A673 (cell line): ENCODE results near the gene ITGB2.

Experiments used
- EZH2 ChIP-seq: fragments of 200-600 bp; sonication (generic); IDR thresholded peaks from 2 replicates; pipeline ENCODE4 v1.6.1; 2017; ENCODE audit warnings: borderline replicate concordance, low read depth, mild to moderate bottlenecking, mixed read lengths, antibody characterized with exemption, low read length; ENCODE audit not compliant: poor library complexity, severe bottlenecking
- TF ChIP-seq, protein P1 (sequence below): fragments of 300-800, 200-600 bp; sonication (generic); conservative IDR thresholded peaks from 2 replicates; pipeline ENCODE4 v1.5.1; 2017; ENCODE audit warnings: low read depth, mild to moderate bottlenecking, antibody characterized with exemption, low read length, moderate library complexity, mixed read lengths

DNA sequence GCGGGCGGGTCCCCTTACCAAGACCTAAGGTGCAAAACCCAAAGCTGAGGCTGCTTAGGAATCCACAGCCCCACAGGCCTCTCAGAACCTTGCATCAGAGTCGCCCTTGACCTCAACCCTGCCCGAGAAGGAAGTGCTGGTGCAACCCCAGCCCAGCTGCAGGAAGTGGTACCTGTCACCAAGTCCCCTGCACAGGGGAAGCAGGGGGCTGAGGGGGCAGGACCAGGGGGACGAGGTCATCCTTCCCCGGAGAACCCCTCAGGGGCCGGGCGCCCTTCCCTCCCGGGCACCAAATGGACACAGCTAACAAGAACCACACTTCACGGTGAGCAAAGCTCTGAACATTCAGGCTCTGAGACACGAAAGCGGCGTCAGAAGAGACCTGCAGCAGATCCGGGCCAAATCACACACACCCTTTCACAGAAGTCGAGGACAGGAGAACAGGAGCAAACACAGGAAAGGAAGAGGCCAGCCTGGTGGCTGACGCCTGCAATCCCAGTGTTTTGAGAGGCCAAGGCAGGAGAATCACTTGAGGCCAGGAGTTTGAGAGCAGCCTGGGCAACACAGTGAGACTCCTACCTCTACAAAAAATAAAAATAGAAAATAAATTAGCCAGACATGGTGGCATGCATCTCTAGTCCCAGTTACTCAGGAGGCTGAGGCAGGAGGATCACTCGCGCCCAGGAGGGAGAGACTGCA, 6.4 kb downstream of the ITGB2 start:
- TF ChIP-seq, protein P1, sequence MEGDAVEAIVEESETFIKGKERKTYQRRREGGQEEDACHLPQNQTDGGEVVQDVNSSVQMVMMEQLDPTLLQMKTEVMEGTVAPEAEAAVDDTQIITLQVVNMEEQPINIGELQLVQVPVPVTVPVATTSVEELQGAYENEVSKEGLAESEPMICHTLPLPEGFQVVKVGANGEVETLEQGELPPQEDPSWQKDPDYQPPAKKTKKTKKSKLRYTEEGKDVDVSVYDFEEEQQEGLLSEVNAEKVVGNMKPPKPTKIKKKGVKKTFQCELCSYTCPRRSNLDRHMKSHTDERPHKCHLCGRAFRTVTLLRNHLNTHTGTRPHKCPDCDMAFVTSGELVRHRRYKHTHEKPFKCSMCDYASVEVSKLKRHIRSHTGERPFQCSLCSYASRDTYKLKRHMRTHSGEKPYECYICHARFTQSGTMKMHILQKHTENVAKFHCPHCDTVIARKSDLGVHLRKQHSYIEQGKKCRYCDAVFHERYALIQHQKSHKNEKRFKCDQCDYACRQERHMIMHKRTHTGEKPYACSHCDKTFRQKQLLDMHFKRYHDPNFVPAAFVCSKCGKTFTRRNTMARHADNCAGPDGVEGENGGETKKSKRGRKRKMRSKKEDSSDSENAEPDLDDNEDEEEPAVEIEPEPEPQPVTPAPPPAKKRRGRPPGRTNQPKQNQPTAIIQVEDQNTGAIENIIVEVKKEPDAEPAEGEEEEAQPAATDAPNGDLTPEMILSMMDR = no peak
- TF ChIP-seq EZH2 = no peak
